Endothelial cell of umbilical vein (primary cell): ENCODE results near the gene ABI3BP. TPM values are rescaled to one million over a fixed set of nuclear protein-coding genes. Genes with fewer than 3 reads are reported as not detected.

Experiments used
- BruUV-seq: library from RNA; stranded (reverse); fragments of 400-500 nt; replicated peaks from 2 replicates; lab custom pipeline; 2021; lab: Mats Ljungman, UMichigan
- CTCF ChIA-PET: fragments of 300-600, 350-600 bp; sonication (Branson Sonifier 250); formaldehyde crosslinking; loops from one replicate; lab custom pipeline; 2021; ENCODE audit warnings: antibody characterized with exemption, inconsistent platforms; lab: Charles Lee
- POLR2A ChIA-PET: fragments of 300-600, 350-600 bp; sonication (Branson Sonifier 250); formaldehyde crosslinking; loops from one replicate; lab custom pipeline; 2021; ENCODE audit warnings: antibody characterized with exemption, inconsistent platforms; lab: Charles Lee
- DNase-seq: peaks from one replicate; pipeline ENCODE4 v3.0.0-alpha.2; 2011; ENCODE audit warnings: low read depth, low spot score
- FAIRE-seq: peaks from 2 replicates; lab custom pipeline; 2011; peaks lifted over from hg19 to GRCh38; lab: Jason Lieb, UNC
- H2AFZ ChIP-seq: 2 replicates; pipeline ENCODE4 v1.6.0; 2012; ENCODE audit warnings: low read depth, low read length, control low read depth, inconsistent platforms
- H3K27ac ChIP-seq: 2 replicates; pipeline ENCODE4 v1.5.1; 2011; ENCODE audit warnings: low read depth, mild to moderate bottlenecking, control low read depth, low read length, moderate library complexity; ENCODE audit not compliant: insufficient read depth
- H3K27me3 ChIP-seq, 2 experiments: 2 replicates each; pipeline versions ENCODE4 v1.6.0 to v1.6.1; 2011; ENCODE audit warnings: low read length in 2 of 2, mixed read lengths in 1 of 2; ENCODE audit not compliant: control insufficient read depth in 2 of 2, insufficient read depth in 2 of 2
- H3K36me3 ChIP-seq, 2 experiments: 2 replicates in 1 of 2; 3 replicates in 1 of 2; pipeline ENCODE4 v1.5.1; 2011; ENCODE audit warnings: low read length in 2 of 2, mild to moderate bottlenecking in 1 of 2, moderate library complexity in 1 of 2; ENCODE audit not compliant: control insufficient read depth in 2 of 2, insufficient read depth in 2 of 2; ENCODE audit errors: extremely low read depth in 1 of 2
- H3K4me1 ChIP-seq: 3 replicates; pipeline ENCODE4 v1.5.1; 2011; ENCODE audit warnings: mild to moderate bottlenecking, low read length; ENCODE audit not compliant: control insufficient read depth, insufficient read depth; ENCODE audit errors: extremely low read depth
- H3K4me2 ChIP-seq: 2 replicates; pipeline ENCODE4 v1.6.1; 2011; ENCODE audit warnings: low read length, control low read depth, mixed read lengths; ENCODE audit not compliant: insufficient read depth
- H3K4me3 ChIP-seq, 3 experiments: fragments of 200-600 bp in 1 of 3; sonication (generic), shearing (Covaris generic) in 1 of 3; replicated peaks in 1 of 3; 2 replicates each; pipeline ENCODE4 v1.5.1; 2011 to 2016; ENCODE audit warnings: control low read depth in 3 of 3, low read length in 3 of 3, mild to moderate bottlenecking in 2 of 3, inconsistent platforms in 1 of 3, low read depth in 1 of 3, moderate library complexity in 1 of 3; ENCODE audit not compliant: insufficient read depth in 1 of 3
- H3K79me2 ChIP-seq: 2 replicates; pipeline ENCODE4 v1.6.0; 2012; ENCODE audit warnings: low read length, inconsistent platforms; ENCODE audit not compliant: control insufficient read depth, insufficient read depth
- H3K9ac ChIP-seq: replicated peaks from 2 replicates; pipeline ENCODE3; 2011; ENCODE audit warnings: low read length, control low read depth; ENCODE audit not compliant: insufficient read depth; ENCODE audit errors: extremely low read depth
- H3K9me1 ChIP-seq: replicated peaks from 3 replicates; pipeline ENCODE4 v1.6.0; 2011; ENCODE audit warnings: mild to moderate bottlenecking, low read length; ENCODE audit not compliant: control insufficient read depth, insufficient read depth; ENCODE audit errors: extremely low read depth
- H3K9me3 ChIP-seq: replicated peaks from 2 replicates; pipeline ENCODE4 v1.5.1; 2012; ENCODE audit warnings: low read length, inconsistent platforms; ENCODE audit not compliant: control insufficient read depth, insufficient read depth
- H4K20me1 ChIP-seq: replicated peaks from 2 replicates; pipeline ENCODE3; 2011; ENCODE audit warnings: mild to moderate bottlenecking, low read length; ENCODE audit not compliant: control insufficient read depth, insufficient read depth; ENCODE audit errors: extremely low read depth
- CTCF ChIP-seq, 2 donors: IDR thresholded peaks; 1 replicate in 1 of 2; 2 replicates in 1 of 2; pipeline ENCODE4 v1.5.1; 2011; ENCODE audit warnings: low read length in 2 of 2, mild to moderate bottlenecking in 2 of 2, moderate library complexity in 2 of 2, control low read depth in 1 of 2, inconsistent platforms in 1 of 2, low read depth in 1 of 2; ENCODE audit not compliant: insufficient read depth in 1 of 2; ENCODE audit errors: extremely low read depth in 1 of 2
- EZH2 ChIP-seq: IDR thresholded peaks from 2 replicates; pipeline ENCODE4 v1.6.1; 2012; ENCODE audit warnings: borderline replicate concordance, low read depth, mild to moderate bottlenecking, moderate library complexity, low read length, inconsistent platforms; ENCODE audit not compliant: severe bottlenecking
- FOS ChIP-seq: IDR thresholded peaks from 2 replicates; pipeline ENCODE4 v1.6.1; 2011; ENCODE audit warnings: mild to moderate bottlenecking, low read length, moderate library complexity, borderline replicate concordance; ENCODE audit not compliant: insufficient read depth
- GATA2 ChIP-seq: IDR thresholded peaks from 2 replicates; pipeline ENCODE4 v1.7.0; 2011; ENCODE audit warnings: low read depth, mild to moderate bottlenecking, moderate library complexity, mixed read lengths, low read length; ENCODE audit not compliant: insufficient read length, insufficient read depth
- JUN ChIP-seq: IDR thresholded peaks from 2 replicates; pipeline ENCODE4 v1.6.1; 2011; ENCODE audit warnings: borderline replicate concordance, low read depth; ENCODE audit not compliant: insufficient read length, insufficient read depth
- MYC ChIP-seq: IDR thresholded peaks from one replicate; pipeline ENCODE4 v1.6.1; 2011; ENCODE audit warnings: mild to moderate bottlenecking, low read depth, low read length
- POLR2A ChIP-seq: IDR thresholded peaks from 2 replicates; pipeline ENCODE4 v1.6.1; 2012; ENCODE audit warnings: low read depth, mild to moderate bottlenecking, control low read depth, low read length
- POLR2AphosphoS5 ChIP-seq: IDR thresholded peaks from 2 replicates; pipeline ENCODE4 v1.6.1; 2012; ENCODE audit warnings: low read depth, mild to moderate bottlenecking, control low read depth, low read length, moderate library complexity; ENCODE audit not compliant: insufficient read depth
- dilution Hi-C: fragments of 300-500 bp; cut with MboI; formaldehyde crosslinking; loops from one replicate; pipeline ENCODE4 v1.15.0; 2019; ENCODE audit warnings: low sequenced_read_pairs; ENCODE audit not compliant: extremely low pct_ligation_motif_present
- intact Hi-C: fragments of 100-400 bp; cut with micrococcal nuclease; formaldehyde crosslinking; loops from one replicate; pipeline ENCODE4 v1.10.0; 2022
- polyA plus RNA-seq, 4 experiments: library from polyadenylated mRNA; depleted of rRNA in 3 of 4; stranded (reverse) in 3 of 4; unstranded in 1 of 4; fragments of >200 nt; gene quantifications; 2 replicates each; pipeline versions ENCODE4 v1.2.1 to v1.2.3, GENCODE V29; 2011 to 2012; ENCODE audit warnings: missing spikeins in 1 of 4
- total RNA-seq: library from RNA; stranded (reverse); gene quantifications from 2 replicates; pipeline ENCODE4 v1.2.3, GENCODE V29; 2021
- TF ChIP-seq, protein P1 (sequence below): IDR thresholded peaks from 2 replicates; pipeline ENCODE4 v1.6.1; 2011; ENCODE audit not compliant: insufficient read depth, insufficient read length

ABI3BP gene
- total and polyA plus RNA-seq, 2 donors (not counting 3 experiments of a cell fraction or from before 2014, with no cell fraction given): 78.1 to 106 TPM

GRCh38 chr3:100782906-100783305 is 210.3 kb downstream of the ABI3BP start:
- H3K9me3 ChIP-seq: no peaks in the 10 kb centered on the region
- dilution Hi-C loops (no loop called here), intact Hi-C loops (no loop called here)
- FAIRE-seq (no peak), DNase-seq (no peak)
- H3K4me3 ChIP-seq: no peak overlapping the region
- no peaks in the 10 kb centered on the region for H3K79me2 ChIP-seq
- H3K4me2 ChIP-seq: no peak overlapping the region
- BruUV-seq: no TSS peak
- no peaks in the 10 kb centered on the region for H4K20me1 ChIP-seq
- ChIA-PET CTCF (interaction anchor here (1.3 kb wide), 1 partner anchor 14 kb away, joined by 5 read pairs; no protein-coding TSS in a partner anchor), POLR2A (no interaction called here)
- no peak overlapping the region for H3K27ac ChIP-seq
- H3K4me1 ChIP-seq: no peaks in the 10 kb centered on the region
- H2AFZ ChIP-seq: no peak overlapping the region
- H3K9me1 ChIP-seq: no peaks in the 10 kb centered on the region
- peaks cover 0 to 2% of the 10 kb centered on the region in 2 experiments for H3K36me3 ChIP-seq
- H3K9ac ChIP-seq: no peak overlapping the region
- TF ChIP-seq POLR2A: no peak
- no peak for TF ChIP-seq MYC
- TF ChIP-seq POLR2AphosphoS5: no peak
- TF ChIP-seq CTCF (IDR thresholded peaks at IDR 0.05; ENCODE audit: extremely low read depth in 1 of 2, insufficient read depth in 1 of 2, low read depth in 1 of 2, low read length in 2 of 2): no peak
- no peak for TF ChIP-seq JUN
- no peak for TF ChIP-seq EZH2
- no peak for TF ChIP-seq GATA2
- TF ChIP-seq, protein P1, sequence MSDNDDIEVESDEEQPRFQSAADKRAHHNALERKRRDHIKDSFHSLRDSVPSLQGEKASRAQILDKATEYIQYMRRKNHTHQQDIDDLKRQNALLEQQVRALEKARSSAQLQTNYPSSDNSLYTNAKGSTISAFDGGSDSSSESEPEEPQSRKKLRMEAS: no peak
- TF ChIP-seq FOS: no peak
- no peaks in the 10 kb centered on the region for H3K27me3 ChIP-seq
